T-helper 22 cell (primary cell): ENCODE measurements around the gene MORC4.
"Not testable (repeated sequence)": the region's sequence is repeated elsewhere in the genome, so short reads cannot be mapped to it uniquely, and the experiment has no call there.

Experiments used
- DNase-seq: peaks from one replicate; pipeline ENCODE4 v3.0.0-alpha.2; 2020; ENCODE audit warnings: low read depth

MORC4 gene

GRCh38 chrX:107000013-107000515, at the start of gene MORC4:
Gene MORC4, minus strand, starts transcription at chrX:107000212. Its CDS starts 243 bp downstream, at chrX:106999969.
- peak; percentile 53 for DNase-seq

- DNase-seq = no peak
Observed at GRCh38 chrX:107047622-107048021, 47.6 kb upstream of the MORC4 start.

GRCh38 chrX:107029752-107030151, 29.7 kb upstream of the MORC4 start:
- DNase-seq = no peak

GRCh38 chrX:107025545-107025944, 25.5 kb upstream of the MORC4 start:
- DNase-seq = no peak

- DNase-seq = no peak
Observed at GRCh38 chrX:107014936-107015335, 14.9 kb upstream of the MORC4 start.

- DNase-seq = no peak
Observed at GRCh38 chrX:107008034-107008433, 8.0 kb upstream of the MORC4 start.

GRCh38 chrX:106999002-106999975, 723 bp downstream of the MORC4 start:
- DNase-seq = no peak

GRCh38 chrX:106997611-106998010, 2.4 kb downstream of the MORC4 start:
- DNase-seq = no peak

GRCh38 chrX:106995678-106996077, 4.3 kb downstream of the MORC4 start:
- DNase-seq = no peak

- no peak for DNase-seq
Observed at GRCh38 chrX:106987488-106987887, 12.5 kb downstream of the MORC4 start.

- no peak for DNase-seq
Observed at GRCh38 chrX:106980952-106981626, 18.9 kb downstream of the MORC4 start.

GRCh38 chrX:106976416-106976815, 23.6 kb downstream of the MORC4 start:
- no peak for DNase-seq

- DNase-seq = no peak
Observed at GRCh38 chrX:106973433-106974149, 26.4 kb downstream of the MORC4 start.

- no peak for DNase-seq
Observed at GRCh38 chrX:106972896-106973295, 27.1 kb downstream of the MORC4 start.

GRCh38 chrX:106966547-106966946, 33.5 kb downstream of the MORC4 start:
- not testable (repeated sequence) for DNase-seq

- no peak for DNase-seq
Observed at GRCh38 chrX:106964290-106964689, 35.7 kb downstream of the MORC4 start.

- no peak for DNase-seq
Observed at GRCh38 chrX:106963111-106963510, 36.9 kb downstream of the MORC4 start.

- no peak for DNase-seq
Observed at GRCh38 chrX:106959901-106960300, 40.1 kb downstream of the MORC4 start.

GRCh38 chrX:106957856-106958255, 42.2 kb downstream of the MORC4 start:
- no peak for DNase-seq

- no peak for DNase-seq
Observed at GRCh38 chrX:106955004-106955772, 44.8 kb downstream of the MORC4 start.

- no peak for DNase-seq
Observed at GRCh38 chrX:106954041-106954440, 46.0 kb downstream of the MORC4 start.
